Activated naive CD4-positive, alpha-beta T cell treated with anti-CD3 and anti-CD28 coated beads, Interleukin-2, amount 10 ng/mL, durations not matched to agents 7 days and 5 days (primary cell): Measurements from ENCODE around the gene DDX28.
"Not testable (repeated sequence)": the region's sequence is repeated elsewhere in the genome, so short reads cannot be mapped to it uniquely, and the experiment has no call there.

Experiments used
- CTCF ChIA-PET: fragments of 350-600 bp; sonication (Branson Sonifier 250); formaldehyde crosslinking; loops from one replicate; lab custom pipeline; 2021; ENCODE audit warnings: antibody characterized with exemption; lab: Charles Lee
- DNase-seq: peaks from one replicate; pipeline ENCODE4 v3.0.0-alpha.2; 2020
- H3K27ac Mint-ChIP-seq: one replicate; pipeline ENCODE4 v1.8.0; 2021; ENCODE audit warnings: mild to moderate bottlenecking, moderate library complexity, mixed read lengths
- H3K27me3 Mint-ChIP-seq: one replicate; pipeline ENCODE4 v1.8.0; 2021; ENCODE audit warnings: mild to moderate bottlenecking, mixed read lengths
- H3K36me3 Mint-ChIP-seq: one replicate; pipeline ENCODE4 v1.8.0; 2021; ENCODE audit warnings: mixed read lengths
- H3K4me1 Mint-ChIP-seq: one replicate; pipeline ENCODE4 v1.8.0; 2021; ENCODE audit warnings: mixed read lengths
- H3K4me3 Mint-ChIP-seq: one replicate; pipeline ENCODE4 v1.8.0; 2021; ENCODE audit warnings: mild to moderate bottlenecking, moderate library complexity, mixed read lengths
- H3K9me3 Mint-ChIP-seq: one replicate; pipeline ENCODE4 v1.8.0; 2021; ENCODE audit warnings: mixed read lengths

The DDX28 gene

DNA sequence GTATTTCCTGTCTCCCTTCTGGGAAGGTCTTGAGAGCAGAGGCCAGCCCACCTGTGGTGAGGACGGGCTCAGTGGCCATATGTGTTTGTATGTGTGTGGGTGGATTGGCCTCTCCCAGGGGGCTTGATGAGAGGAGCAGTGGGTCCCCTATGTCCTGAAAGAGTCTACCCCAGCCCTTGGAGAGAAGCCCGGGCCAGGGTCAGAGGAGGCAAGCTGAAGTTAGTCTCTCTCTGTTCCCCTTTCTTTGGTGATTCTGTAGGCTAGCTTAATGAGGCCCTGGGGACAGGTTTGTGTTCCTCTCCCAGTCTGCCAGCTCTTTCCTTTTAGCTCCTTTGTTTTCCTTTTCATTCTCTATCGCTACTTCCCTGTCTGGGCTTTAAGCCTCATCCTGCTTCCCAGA lies 38.4 kb upstream of the DDX28 start:
- Mint-ChIP-seq H3K27ac (peak overlapping the region; percentile 71), H3K36me3 (peaks cover 51% of the 10 kb centered on the region), H3K4me1 (peaks cover 75% of the 10 kb centered on the region), H3K9me3 (no peaks in the 10 kb centered on the region), H3K4me3 (no peak overlapping the region), H3K27me3 (no peaks in the 10 kb centered on the region)
- CTCF ChIA-PET, result interaction anchor here (0.9 to 6.5 kb wide), 5 partner anchors 9 to 67 kb away, joined by 3 to 41 read pairs (median 4); partner anchors contain the start of gene NFATC3
- no peak for DNase-seq

GRCh38 chr16:68059804-68060203 lies 36.8 kb upstream of the DDX28 start:
- peaks cover 52% of the 10 kb centered on the region for H3K36me3 Mint-ChIP-seq
- no peak overlapping the region for H3K4me3 Mint-ChIP-seq
- no peaks in the 10 kb centered on the region for H3K27me3 Mint-ChIP-seq
- DNase-seq, result no peak
- CTCF ChIA-PET, result no interaction called here
- peaks cover 59% of the 10 kb centered on the region for H3K4me1 Mint-ChIP-seq
- no peaks in the 10 kb centered on the region for H3K9me3 Mint-ChIP-seq
- peak overlapping the region; percentile 1 for H3K27ac Mint-ChIP-seq

GRCh38 chr16:68055395-68055794 lies 32.4 kb upstream of the DDX28 start:
- H3K36me3 Mint-ChIP-seq, result peaks cover 52% of the 10 kb centered on the region
- peaks cover 21% of the 10 kb centered on the region for H3K4me1 Mint-ChIP-seq
- CTCF ChIA-PET, result interaction anchor here (0.6 to 1.2 kb wide), 2 partner anchors 9 to 165 kb away, joined by 3 to 4 read pairs; no protein-coding TSS in a partner anchor
- no peak for DNase-seq
- H3K27ac Mint-ChIP-seq, result no peak overlapping the region
- H3K9me3 Mint-ChIP-seq, result no peaks in the 10 kb centered on the region
- no peaks in the 10 kb centered on the region for H3K27me3 Mint-ChIP-seq
- no peak overlapping the region for H3K4me3 Mint-ChIP-seq

DNA sequence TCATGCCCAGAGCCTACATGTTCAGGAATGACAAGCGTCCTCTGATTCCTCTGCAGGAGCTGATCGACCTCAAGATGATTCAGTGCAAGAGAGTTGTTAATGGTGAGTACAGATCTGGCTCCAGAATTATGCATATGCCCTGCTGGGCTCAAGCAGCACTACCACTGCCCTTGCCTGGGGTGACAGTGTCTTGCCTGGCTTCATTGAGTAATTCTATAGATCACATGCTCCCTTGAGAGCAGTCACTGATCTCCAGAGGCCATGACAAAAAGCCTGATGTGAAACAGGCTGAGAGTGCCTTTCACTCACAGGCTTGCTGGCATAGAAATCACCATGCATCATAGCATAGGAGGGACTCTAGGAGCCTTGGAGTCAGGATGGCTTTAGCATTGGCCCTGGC lies 26.4 kb upstream of the DDX28 start:
- CTCF ChIA-PET, result no interaction called here
- no peak for DNase-seq
- H3K4me3 Mint-ChIP-seq, result no peak overlapping the region
- H3K36me3 Mint-ChIP-seq, result peaks cover 34% of the 10 kb centered on the region
- peaks cover 5% of the 10 kb centered on the region for H3K4me1 Mint-ChIP-seq
- no peak overlapping the region for H3K27ac Mint-ChIP-seq
- H3K27me3 Mint-ChIP-seq, result no peaks in the 10 kb centered on the region
- no peaks in the 10 kb centered on the region for H3K9me3 Mint-ChIP-seq

- Mint-ChIP-seq H3K27me3 (no peaks in the 10 kb centered on the region), H3K36me3 (peaks cover 21% of the 10 kb centered on the region), H3K27ac (no peak overlapping the region), H3K9me3 (no peaks in the 10 kb centered on the region), H3K4me1 (peaks cover 5% of the 10 kb centered on the region), H3K4me3 (no peak overlapping the region)
- CTCF ChIA-PET, result no interaction called here
- no peak for DNase-seq
These were observed 25.0 kb upstream of the DDX28 start for GRCh38 chr16:68047987-68048386.

DNA sequence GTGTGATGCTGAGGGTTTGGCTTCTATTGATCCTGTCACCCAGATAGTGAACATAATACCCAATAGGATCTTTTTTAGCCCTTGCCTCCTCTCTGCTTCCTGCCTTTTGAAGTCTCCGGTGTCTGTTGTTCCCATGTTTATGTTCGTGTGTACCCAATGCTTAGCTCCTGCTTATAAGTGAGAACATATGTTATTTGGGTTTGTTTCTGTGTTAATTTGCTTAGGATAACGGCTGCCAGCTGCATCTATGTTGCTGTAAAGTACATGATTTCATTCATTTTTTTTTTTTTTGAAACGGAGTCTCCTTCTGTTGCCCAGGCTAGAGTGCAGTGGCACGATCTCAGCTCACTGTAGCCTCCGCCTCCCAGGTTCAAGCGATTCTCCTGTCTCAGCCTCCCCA lies 23.1 kb upstream of the DDX28 start:
- H3K27ac Mint-ChIP-seq, result no peak overlapping the region
- H3K9me3 Mint-ChIP-seq, result no peaks in the 10 kb centered on the region
- CTCF ChIA-PET, result interaction anchor here (1.2 to 1.4 kb wide), 3 partner anchors 15 to 230 kb away, joined by 3 read pairs; no protein-coding TSS in a partner anchor
- peaks cover 19% of the 10 kb centered on the region for H3K36me3 Mint-ChIP-seq
- peaks cover 5% of the 10 kb centered on the region for H3K4me1 Mint-ChIP-seq
- DNase-seq, result no peak
- H3K4me3 Mint-ChIP-seq, result no peak overlapping the region
- no peaks in the 10 kb centered on the region for H3K27me3 Mint-ChIP-seq

- H3K27ac Mint-ChIP-seq, result no peak overlapping the region
- peaks cover 18% of the 10 kb centered on the region for H3K36me3 Mint-ChIP-seq
- no peak for DNase-seq
- no peaks in the 10 kb centered on the region for H3K9me3 Mint-ChIP-seq
- CTCF ChIA-PET, result interaction anchor here (1.1 to 5.0 kb wide), 10 partner anchors 9 to 521 kb away, joined by 3 to 61 read pairs (median 6); partner anchors contain the start of genes DPEP2 and NFATC3
- H3K27me3 Mint-ChIP-seq, result no peaks in the 10 kb centered on the region
- H3K4me1 Mint-ChIP-seq, result peaks cover 23% of the 10 kb centered on the region
- no peak overlapping the region for H3K4me3 Mint-ChIP-seq
These were observed 18.8 kb upstream of the DDX28 start for GRCh38 chr16:68041783-68042182.

- Mint-ChIP-seq H3K4me3 (no peak overlapping the region), H3K4me1 (peaks cover 23% of the 10 kb centered on the region), H3K9me3 (no peaks in the 10 kb centered on the region), H3K36me3 (peaks cover 18% of the 10 kb centered on the region), H3K27me3 (no peaks in the 10 kb centered on the region), H3K27ac (peak overlapping the region; percentile 76)
- peak; percentile 94 for DNase-seq
- CTCF ChIA-PET, result interaction anchor here (0.6 to 5.0 kb wide), 39 partner anchors 10 to 520 kb away, joined by 3 to 61 read pairs (median 5); partner anchors contain the start of genes DDX28, DPEP2, DPEP3 and DUS2
These were observed 17.7 kb upstream of the DDX28 start for GRCh38 chr16:68040506-68041288.

DNA sequence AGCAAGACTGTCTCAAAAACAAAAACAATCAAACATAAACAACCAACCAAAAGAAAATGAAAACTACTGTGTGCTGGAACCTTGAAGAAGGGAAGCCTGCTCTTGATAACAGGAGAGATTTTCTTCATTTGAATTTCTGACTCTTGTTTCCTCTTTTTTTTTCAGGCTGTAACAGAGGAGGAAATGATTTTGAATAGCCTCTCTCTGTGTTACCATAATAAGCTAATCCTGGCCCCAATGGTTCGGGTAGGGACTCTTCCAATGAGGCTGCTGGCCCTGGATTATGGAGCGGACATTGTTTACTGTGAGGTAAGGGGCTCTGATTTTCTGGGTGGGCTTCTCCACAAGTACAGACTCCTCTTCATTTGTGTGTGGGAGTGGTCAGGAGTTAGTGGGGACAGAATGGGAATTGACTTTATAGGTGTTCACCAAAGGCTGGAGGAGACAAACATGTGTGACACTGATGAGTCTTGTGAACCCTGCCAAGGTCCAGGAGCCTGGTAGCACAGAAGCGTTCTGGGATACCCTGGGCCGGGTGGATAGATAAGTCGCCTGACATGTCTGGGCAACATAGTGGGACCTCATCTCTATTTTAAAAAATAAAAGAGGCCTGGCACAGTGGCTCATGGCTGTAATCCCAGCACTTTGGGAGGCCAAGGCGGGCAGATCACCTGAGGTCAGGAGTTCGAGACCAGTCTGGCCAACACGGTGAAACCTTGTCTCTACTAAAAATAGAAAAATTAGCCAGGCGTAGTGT lies 15.0 kb upstream of the DDX28 start:
- no peaks in the 10 kb centered on the region for H3K9me3 Mint-ChIP-seq
- no peak overlapping the region for H3K4me3 Mint-ChIP-seq
- CTCF ChIA-PET, result interaction anchor here (1.4 kb wide), 1 partner anchor 27 kb away, joined by 3 read pairs; no protein-coding TSS in a partner anchor
- peak overlapping the region; percentile 60 for H3K27ac Mint-ChIP-seq
- H3K36me3 Mint-ChIP-seq, result peaks cover 20% of the 10 kb centered on the region
- H3K27me3 Mint-ChIP-seq, result no peaks in the 10 kb centered on the region
- H3K4me1 Mint-ChIP-seq, result peaks cover 26% of the 10 kb centered on the region
- no peak for DNase-seq

GRCh38 chr16:68035227-68035626 lies 12.2 kb upstream of the DDX28 start:
- H3K4me1 Mint-ChIP-seq, result peaks cover 32% of the 10 kb centered on the region
- H3K4me3 Mint-ChIP-seq, result no peak overlapping the region
- CTCF ChIA-PET, result no interaction called here
- H3K36me3 Mint-ChIP-seq, result peaks cover 20% of the 10 kb centered on the region
- H3K9me3 Mint-ChIP-seq, result no peaks in the 10 kb centered on the region
- no peak overlapping the region for H3K27ac Mint-ChIP-seq
- H3K27me3 Mint-ChIP-seq, result no peaks in the 10 kb centered on the region
- DNase-seq, result no peak

DNA sequence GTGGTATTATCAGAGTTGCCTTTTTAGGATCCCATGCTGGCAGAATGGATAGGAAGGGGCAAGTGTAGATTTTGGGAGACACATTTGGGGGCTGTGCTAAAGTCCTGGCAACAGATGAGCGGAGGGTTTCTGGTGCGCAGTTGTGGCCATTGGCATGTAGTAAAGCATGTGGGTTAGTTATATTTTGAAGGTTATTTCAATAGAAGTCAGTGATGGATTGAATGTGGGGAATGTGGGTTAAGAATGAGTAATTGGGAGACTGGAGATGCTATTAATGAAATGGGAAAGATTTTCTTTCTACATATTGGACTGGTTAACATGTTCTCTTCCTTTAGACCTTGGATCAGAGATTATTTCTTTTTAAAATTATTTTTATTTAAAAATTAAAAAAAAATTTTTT lies 10.1 kb upstream of the DDX28 start:
- CTCF ChIA-PET, result interaction anchor here (1.2 to 1.5 kb wide), 2 partner anchors 149 to 512 kb away, joined by 3 read pairs; no protein-coding TSS in a partner anchor
- no peak overlapping the region for H3K4me3 Mint-ChIP-seq
- H3K9me3 Mint-ChIP-seq, result no peaks in the 10 kb centered on the region
- no peak for DNase-seq
- H3K27me3 Mint-ChIP-seq, result no peaks in the 10 kb centered on the region
- H3K36me3 Mint-ChIP-seq, result peaks cover 15% of the 10 kb centered on the region
- H3K27ac Mint-ChIP-seq, result no peak overlapping the region
- H3K4me1 Mint-ChIP-seq, result peaks cover 26% of the 10 kb centered on the region

- no peak for DNase-seq
- CTCF ChIA-PET, result interaction anchor here (1.2 kb wide), 1 partner anchor 148 kb away, joined by 3 read pairs; no protein-coding TSS in a partner anchor
- no peaks in the 10 kb centered on the region for H3K9me3 Mint-ChIP-seq
- peak overlapping the region; percentile 75 for H3K27ac Mint-ChIP-seq
- H3K27me3 Mint-ChIP-seq, result no peaks in the 10 kb centered on the region
- peaks cover 21% of the 10 kb centered on the region for H3K36me3 Mint-ChIP-seq
- H3K4me3 Mint-ChIP-seq, result no peak overlapping the region
- peaks cover 19% of the 10 kb centered on the region for H3K4me1 Mint-ChIP-seq
These were observed 8.9 kb upstream of the DDX28 start for GRCh38 chr16:68031951-68032350.

- H3K27ac Mint-ChIP-seq, DNase-seq, H3K4me3 Mint-ChIP-seq, H3K9me3 Mint-ChIP-seq, CTCF ChIA-PET, H3K27me3 Mint-ChIP-seq: not testable (repeated sequence)
- peaks cover 12% of the 10 kb centered on the region for H3K4me1 Mint-ChIP-seq
- H3K36me3 Mint-ChIP-seq, result peaks cover 30% of the 10 kb centered on the region
These were observed 7.1 kb upstream of the DDX28 start for GRCh38 chr16:68030108-68030507.

GRCh38 chr16:68028996-68029395 lies 6.0 kb upstream of the DDX28 start:
- no peak overlapping the region for H3K4me3 Mint-ChIP-seq
- no peak for DNase-seq
- H3K4me1 Mint-ChIP-seq, result peaks cover 15% of the 10 kb centered on the region
- H3K36me3 Mint-ChIP-seq, result peaks cover 30% of the 10 kb centered on the region
- no peaks in the 10 kb centered on the region for H3K27me3 Mint-ChIP-seq
- no peaks in the 10 kb centered on the region for H3K9me3 Mint-ChIP-seq
- CTCF ChIA-PET, result interaction anchor here (1.0 to 2.5 kb wide), 3 partner anchors 12 to 37 kb away, joined by 3 to 7 read pairs (median 6); no protein-coding TSS in a partner anchor
- no peak overlapping the region for H3K27ac Mint-ChIP-seq
